Ishikawa (cell line): ENCODE data around the gene LRRC36.

ENCODE experiments used
- CEBPB ChIP-seq: IDR thresholded peaks from 2 replicates; pipeline ENCODE4 v1.6.1; 2012
- CREB1 ChIP-seq: IDR thresholded peaks from 2 replicates; pipeline ENCODE4 v1.6.1; 2012; ENCODE audit warnings: low read depth
- EGR1 ChIP-seq: IDR thresholded peaks from 2 replicates; pipeline ENCODE4 v1.6.1; 2012
- EP300 ChIP-seq: IDR thresholded peaks from 2 replicates; pipeline ENCODE4 v1.6.1; 2012; ENCODE audit warnings: borderline replicate concordance
- FOXM1 ChIP-seq: IDR thresholded peaks from 2 replicates; pipeline ENCODE4 v1.6.1; 2012; ENCODE audit warnings: low read depth, borderline replicate concordance
- MAX ChIP-seq: IDR thresholded peaks from 2 replicates; pipeline ENCODE4 v1.6.1; 2012
- NFIC ChIP-seq: IDR thresholded peaks from 2 replicates; pipeline ENCODE4 v1.6.1; 2012
- RAD21 ChIP-seq: IDR thresholded peaks from 2 replicates; pipeline ENCODE4 v1.6.1; 2012; ENCODE audit warnings: low read depth
- REST ChIP-seq: IDR thresholded peaks from 2 replicates; pipeline ENCODE4 v1.6.1; 2012; ENCODE audit warnings: low read depth, mild to moderate bottlenecking
- TAF1 ChIP-seq: IDR thresholded peaks from 2 replicates; pipeline ENCODE4 v1.6.1; 2012; ENCODE audit warnings: low read depth, mild to moderate bottlenecking
- TCF12 ChIP-seq: IDR thresholded peaks from 2 replicates; pipeline ENCODE4 v1.6.1; 2012; ENCODE audit warnings: low read depth
- TEAD4 ChIP-seq: IDR thresholded peaks from 2 replicates; pipeline ENCODE4 v1.6.1; 2012
- USF1 ChIP-seq: IDR thresholded peaks from 2 replicates; pipeline ENCODE4 v1.6.1; 2012
- YY1 ChIP-seq: IDR thresholded peaks from 2 replicates; pipeline ENCODE4 v1.6.1; 2012; ENCODE audit warnings: low read depth
- ZBTB7A ChIP-seq: IDR thresholded peaks from 2 replicates; pipeline ENCODE4 v1.6.1; 2012; ENCODE audit warnings: low read depth

LRRC36 gene

GRCh38 chr16:67419931-67420330 lies 93.3 kb downstream of the LRRC36 start:
- TF ChIP-seq USF1 (no peak), REST (no peak), TEAD4 (no peak), CREB1 (no peak), ZBTB7A (no peak), YY1 (no peak), TCF12 (no peak), MAX (no peak), EGR1 (no peak), TAF1 (no peak)

GRCh38 chr16:67421030-67421429 lies 94.4 kb downstream of the LRRC36 start:
- no peak for TF ChIP-seq FOXM1
- no peak for TF ChIP-seq RAD21
- no peak for TF ChIP-seq CEBPB
- TF ChIP-seq EP300: no peak
- TF ChIP-seq USF1: no peak
- TF ChIP-seq REST: no peak
- TF ChIP-seq NFIC: no peak
- TF ChIP-seq CREB1: no peak
- TF ChIP-seq TAF1: no peak
- no peak for TF ChIP-seq YY1
- TF ChIP-seq TEAD4: no peak
- no peak for TF ChIP-seq EGR1
- TF ChIP-seq TCF12: no peak
- TF ChIP-seq ZBTB7A: no peak
- no peak for TF ChIP-seq MAX

- TF ChIP-seq MAX (no peak), EGR1 (no peak), CREB1 (no peak), TEAD4 (no peak), TCF12 (no peak), CEBPB (no peak), REST (no peak)
Observed at GRCh38 chr16:67423015-67423414, 96.4 kb downstream of the LRRC36 start.

- TF ChIP-seq EP300 (no peak), CEBPB (no peak), CREB1 (no peak), TAF1 (no peak), NFIC (no peak), YY1 (no peak), TEAD4 (no peak)
Observed at GRCh38 chr16:67423611-67424260, 97.1 kb downstream of the LRRC36 start.

- no peak for TF ChIP-seq CEBPB
- TF ChIP-seq NFIC: no peak
- no peak for TF ChIP-seq MAX
- TF ChIP-seq TEAD4: no peak
- no peak for TF ChIP-seq EGR1
- no peak for TF ChIP-seq FOXM1
- TF ChIP-seq USF1: no peak
- TF ChIP-seq ZBTB7A: no peak
- TF ChIP-seq TAF1: no peak
- no peak for TF ChIP-seq EP300
- no peak for TF ChIP-seq TCF12
- TF ChIP-seq CREB1: no peak
- TF ChIP-seq REST: no peak
- TF ChIP-seq RAD21: no peak
- no peak for TF ChIP-seq YY1
Observed at GRCh38 chr16:67424261-67424615, 97.6 kb downstream of the LRRC36 start.
